ENCODE data around the gene PROKR1.
"Not testable (repeated sequence)": the region's sequence is repeated elsewhere in the genome, so short reads cannot be mapped to it uniquely, and the experiment has no call there.

The PROKR1 gene

DNA sequence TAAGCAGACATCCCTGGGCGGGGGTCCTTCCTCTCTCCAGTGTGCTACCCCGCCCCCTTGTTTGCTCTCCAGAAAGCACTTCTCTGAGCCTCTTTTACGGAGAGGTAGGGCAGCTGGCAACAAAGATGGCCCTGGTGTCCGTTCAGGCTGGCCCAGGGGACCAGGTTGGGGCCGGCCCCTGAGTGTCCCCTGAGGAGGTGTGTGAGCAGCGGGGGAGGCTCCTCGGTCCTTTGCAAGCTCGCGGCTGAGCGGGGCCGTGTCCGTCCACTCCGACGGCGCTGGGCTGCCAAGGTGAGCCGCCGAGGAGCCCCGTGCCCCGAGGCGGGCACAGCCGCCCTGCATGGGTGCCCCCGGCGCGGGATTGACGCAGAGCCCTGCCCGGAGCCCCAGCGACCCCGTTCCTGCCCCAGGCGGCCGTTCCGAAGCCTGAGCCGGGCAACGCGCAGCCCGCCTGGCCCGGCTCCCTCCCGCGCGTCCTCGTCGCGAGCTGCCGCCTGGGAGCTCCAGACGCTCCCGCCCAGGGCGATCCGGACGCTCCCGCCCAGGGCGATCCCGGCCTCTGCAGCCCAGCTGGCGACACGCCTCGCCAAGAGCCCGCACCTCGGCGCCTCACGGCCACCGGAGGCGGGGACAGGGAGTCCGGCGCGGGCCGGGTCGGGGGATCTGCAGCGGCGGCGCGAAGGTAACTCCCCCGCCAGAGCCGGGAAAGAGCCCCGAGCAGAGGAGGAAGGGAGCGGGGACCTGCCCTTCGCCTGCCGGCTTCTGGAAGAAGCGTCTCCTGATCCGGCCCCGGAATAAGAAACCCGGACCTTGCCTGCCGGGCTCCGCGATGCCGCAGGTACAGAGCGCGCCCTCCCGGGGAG, at the start of gene PROKR1:
Gene PROKR1 (plus strand): TSS at position 569 of the 863 bp plus-strand sequence. CDS start 2,243 bp downstream, outside the sequence.
- no peak for DNase-seq

GRCh38 chr2:68594041-68594440, 49.3 kb upstream of the PROKR1 start:
- no peak for DNase-seq

GRCh38 chr2:68594674-68595492, 48.5 kb upstream of the PROKR1 start:
- DNase-seq = no peak

DNA sequence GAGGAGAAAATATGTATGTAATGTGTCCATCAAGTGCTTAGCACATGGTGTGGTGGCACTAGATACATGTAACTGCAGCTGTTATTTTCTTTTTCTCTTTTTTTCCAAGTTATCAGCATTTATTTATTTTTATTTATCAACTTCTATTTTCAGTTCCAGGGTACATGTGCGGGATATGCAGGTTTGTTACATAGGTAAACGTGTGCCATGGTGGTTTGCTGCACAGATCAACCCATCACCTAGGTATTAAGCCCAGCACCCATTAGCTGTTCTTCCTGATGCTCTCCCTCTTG, 47.9 kb upstream of the PROKR1 start:
- not testable (repeated sequence) for DNase-seq

- not testable (repeated sequence) for DNase-seq
These were observed 42.9 kb upstream of the PROKR1 start for GRCh38 chr2:68600495-68600894.

GRCh38 chr2:68603059-68603458, 40.3 kb upstream of the PROKR1 start:
- no peak for DNase-seq

DNA sequence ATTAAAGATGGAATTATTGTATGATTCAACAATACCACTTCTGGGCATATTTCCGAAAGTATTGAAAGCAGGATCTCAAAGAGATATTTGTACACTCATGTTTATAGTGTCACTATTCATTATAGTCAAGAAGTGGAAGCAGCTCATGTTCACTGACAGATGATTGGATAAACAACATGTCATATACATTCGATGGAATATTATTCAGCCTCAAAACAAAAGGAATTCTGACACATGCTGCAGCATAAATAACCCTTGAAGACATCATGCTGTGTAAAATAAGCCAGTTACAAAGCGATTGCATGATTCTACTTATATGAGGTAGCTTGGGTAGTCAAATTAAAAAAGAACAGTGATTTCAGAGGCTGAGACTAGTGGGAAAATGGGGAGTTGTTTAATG, 39.3 kb upstream of the PROKR1 start:
- DNase-seq = no peak

DNA sequence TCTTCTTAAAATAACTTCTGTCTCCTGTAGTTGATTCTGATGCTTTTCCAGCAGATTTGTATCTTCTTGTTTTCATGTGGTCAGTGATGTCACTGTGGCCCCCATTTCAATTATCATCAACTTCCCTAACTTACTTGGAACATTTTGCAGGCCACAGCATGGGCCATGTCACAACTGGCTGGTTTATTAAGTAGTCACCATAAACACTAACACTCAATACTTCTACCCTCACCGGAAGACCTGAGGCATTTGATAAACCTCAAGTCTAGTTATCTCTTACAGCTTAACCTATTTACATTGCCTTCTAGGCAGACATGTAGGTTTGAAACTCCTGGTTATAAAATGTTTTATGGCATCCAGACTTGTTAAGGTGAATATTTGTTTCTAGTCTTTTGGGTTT, 37.4 kb upstream of the PROKR1 start:
- no peak for DNase-seq

- DNase-seq = no peak
These were observed 36.6 kb upstream of the PROKR1 start for GRCh38 chr2:68606759-68607158.

DNA sequence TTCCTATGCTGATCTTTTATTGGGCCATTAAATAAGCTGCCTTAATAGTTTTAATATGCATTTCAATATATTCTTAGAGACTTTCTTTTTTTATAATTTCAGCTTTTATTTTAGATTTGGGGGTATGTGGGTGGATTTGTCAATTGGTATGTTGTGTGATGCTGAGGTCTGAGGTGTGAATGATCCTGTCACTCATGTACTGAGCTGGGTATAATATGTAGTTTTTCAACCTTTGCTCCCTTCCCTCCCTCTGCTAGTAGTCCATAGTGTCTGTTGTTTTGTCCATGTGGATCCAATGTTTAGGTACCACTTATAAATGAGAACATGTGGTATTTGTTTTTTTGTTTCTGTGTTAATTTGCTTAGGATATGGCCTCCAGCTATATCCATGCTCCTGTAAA, 35.5 kb upstream of the PROKR1 start:
- no peak for DNase-seq

- DNase-seq = no peak
These were observed 30.4 kb upstream of the PROKR1 start for GRCh38 chr2:68612765-68613519.

- DNase-seq = no peak
These were observed 22.6 kb upstream of the PROKR1 start for GRCh38 chr2:68620772-68621171.

GRCh38 chr2:68623820-68624219, 19.6 kb upstream of the PROKR1 start:
- no peak for DNase-seq

GRCh38 chr2:68627615-68628014, 15.8 kb upstream of the PROKR1 start:
- no peak for DNase-seq

DNA sequence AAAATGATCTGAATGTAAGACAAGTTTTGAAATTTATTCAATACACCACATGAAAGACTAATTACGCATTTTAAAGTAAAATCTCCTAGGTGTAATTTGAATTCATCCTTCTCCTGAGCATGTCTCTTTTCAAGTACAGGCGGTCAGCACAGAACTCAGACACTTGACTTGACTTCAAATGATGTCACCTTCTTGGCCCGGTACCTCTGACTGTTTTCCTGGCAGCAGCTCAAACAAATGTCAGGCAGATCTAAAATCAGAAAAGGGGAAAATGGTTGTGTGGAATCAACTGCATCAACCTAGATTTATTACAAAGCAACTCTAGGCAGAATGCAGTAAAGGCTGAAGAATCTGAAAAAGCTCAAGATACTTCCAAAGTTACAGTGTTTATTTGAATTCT, 11.4 kb upstream of the PROKR1 start:
- DNase-seq = no peak

- DNase-seq = no peak
These were observed 6.3 kb upstream of the PROKR1 start for GRCh38 chr2:68637047-68637446.

- no peak for DNase-seq
These were observed 601 bp downstream of the PROKR1 start for GRCh38 chr2:68643874-68644485.

- no peak for DNase-seq
These were observed 2.1 kb downstream of the PROKR1 start for GRCh38 chr2:68645523-68645922.

- DNase-seq = no peak
These were observed 2.9 kb downstream of the PROKR1 start for GRCh38 chr2:68646303-68646702.

DNA sequence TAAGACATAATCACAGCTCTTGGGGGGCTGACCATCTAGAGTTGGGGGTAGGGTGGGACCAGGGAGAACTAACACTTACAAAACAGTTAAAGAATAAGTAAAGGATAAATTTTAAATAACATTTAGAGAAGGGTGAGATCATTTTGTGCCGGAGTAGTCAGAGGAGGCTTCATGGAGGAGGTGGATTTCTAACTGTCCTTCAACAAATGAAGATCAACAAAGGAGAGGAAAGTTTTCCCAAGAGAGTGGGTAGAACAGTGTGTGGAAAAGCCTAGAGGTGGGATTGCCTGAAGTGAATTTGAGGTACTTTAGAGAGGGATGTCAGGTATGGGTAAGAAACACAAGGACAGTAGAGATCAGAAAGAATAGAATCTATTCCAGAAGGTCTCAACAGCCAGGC, 7.3 kb downstream of the PROKR1 start:
- DNase-seq = no peak

GRCh38 chr2:68653034-68653433, 9.7 kb downstream of the PROKR1 start:
- DNase-seq = no peak

- DNase-seq = no peak
These were observed 10.2 kb downstream of the PROKR1 start for GRCh38 chr2:68653538-68653982.

DNA sequence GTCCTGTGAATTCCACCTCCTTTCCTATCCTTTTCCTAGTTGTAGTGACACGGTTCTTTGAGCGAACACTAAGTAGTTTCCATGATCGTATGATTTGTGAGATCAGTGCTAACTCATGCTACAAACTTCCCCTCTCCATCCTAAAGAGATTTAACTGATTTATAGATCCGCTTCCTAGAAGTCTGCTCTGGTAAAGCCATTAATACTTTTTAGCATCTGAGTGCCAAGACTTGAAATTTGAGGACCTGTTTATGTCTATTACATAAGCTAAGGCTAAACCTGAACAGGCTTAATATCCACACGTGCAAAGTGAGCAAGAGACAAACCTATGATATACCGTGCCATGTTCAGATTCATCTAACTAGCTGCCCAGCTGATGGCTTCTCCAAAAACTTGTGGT, 14.9 kb downstream of the PROKR1 start:
- DNase-seq = no peak
